ENCODE data around the gene SKI. TPM values are rescaled to one million over a fixed set of nuclear protein-coding genes. Genes with fewer than 3 reads are reported as not detected.
"Not testable (repeated sequence)": the region's sequence is repeated elsewhere in the genome, so short reads cannot be mapped to it uniquely, and the experiment has no call there.

Gene SKI
- total RNA-seq, 1 donor from 2014 or later, result 13.5 TPM

DNA sequence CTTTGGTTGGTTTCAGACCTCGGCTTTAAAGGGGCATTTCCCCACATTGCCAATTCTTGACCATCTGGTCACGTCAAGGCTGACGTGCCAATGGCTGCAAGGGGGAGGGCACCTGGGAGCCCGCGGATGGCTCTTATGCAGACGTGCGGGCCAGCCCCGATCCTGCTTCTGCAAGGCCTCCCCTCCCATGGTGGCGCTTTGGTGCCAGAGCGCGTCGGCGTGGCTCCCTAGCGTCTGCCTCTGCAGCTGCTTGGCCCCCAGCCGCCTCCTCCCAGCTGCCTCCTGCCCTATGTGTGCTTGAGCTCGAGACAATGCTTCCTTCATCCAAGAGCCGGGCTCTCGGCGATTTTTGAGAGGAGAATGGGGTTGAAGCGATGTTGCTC is 29.1 kb downstream of the SKI start:
- DNase-seq (ENCODE audit: low read depth), result no peak
- H3K4me3 ChIP-seq (ENCODE audit: low read depth, low read length), result no peak overlapping the region
- TF ChIP-seq, protein P1, sequence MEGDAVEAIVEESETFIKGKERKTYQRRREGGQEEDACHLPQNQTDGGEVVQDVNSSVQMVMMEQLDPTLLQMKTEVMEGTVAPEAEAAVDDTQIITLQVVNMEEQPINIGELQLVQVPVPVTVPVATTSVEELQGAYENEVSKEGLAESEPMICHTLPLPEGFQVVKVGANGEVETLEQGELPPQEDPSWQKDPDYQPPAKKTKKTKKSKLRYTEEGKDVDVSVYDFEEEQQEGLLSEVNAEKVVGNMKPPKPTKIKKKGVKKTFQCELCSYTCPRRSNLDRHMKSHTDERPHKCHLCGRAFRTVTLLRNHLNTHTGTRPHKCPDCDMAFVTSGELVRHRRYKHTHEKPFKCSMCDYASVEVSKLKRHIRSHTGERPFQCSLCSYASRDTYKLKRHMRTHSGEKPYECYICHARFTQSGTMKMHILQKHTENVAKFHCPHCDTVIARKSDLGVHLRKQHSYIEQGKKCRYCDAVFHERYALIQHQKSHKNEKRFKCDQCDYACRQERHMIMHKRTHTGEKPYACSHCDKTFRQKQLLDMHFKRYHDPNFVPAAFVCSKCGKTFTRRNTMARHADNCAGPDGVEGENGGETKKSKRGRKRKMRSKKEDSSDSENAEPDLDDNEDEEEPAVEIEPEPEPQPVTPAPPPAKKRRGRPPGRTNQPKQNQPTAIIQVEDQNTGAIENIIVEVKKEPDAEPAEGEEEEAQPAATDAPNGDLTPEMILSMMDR (conservative IDR thresholded peaks at IDR 0.05; ENCODE audit: low read depth, low read length), result no peak

GRCh38 chr1:2258122-2258681 is 30.1 kb downstream of the SKI start:
- TF ChIP-seq, protein P1 (conservative IDR thresholded peaks at IDR 0.05; ENCODE audit: low read depth, low read length), result no peak
- DNase-seq (ENCODE audit: low read depth), result no peak
- H3K4me3 ChIP-seq (ENCODE audit: low read depth, low read length), result no peak overlapping the region

DNA sequence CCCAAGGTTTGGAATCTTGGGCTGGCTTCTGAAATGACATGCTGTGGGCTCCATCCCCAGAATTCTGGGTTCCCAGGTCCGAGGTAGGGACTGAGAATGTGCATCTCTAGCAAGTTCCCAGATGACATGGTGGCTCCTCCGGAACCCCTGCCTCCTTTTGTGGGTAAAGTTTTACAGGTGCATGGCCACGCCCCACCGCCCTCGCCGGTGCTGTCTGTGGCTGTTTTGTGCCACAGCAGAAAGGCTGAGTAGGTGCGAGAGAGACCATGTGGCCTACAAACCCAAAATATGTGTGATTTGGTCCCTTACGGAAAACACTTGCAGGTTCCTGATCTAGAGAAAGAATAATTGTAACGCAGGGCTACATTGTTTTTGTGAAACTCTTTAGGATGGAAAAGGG is 30.9 kb downstream of the SKI start:
- TF ChIP-seq, protein P1 (conservative IDR thresholded peaks at IDR 0.05; ENCODE audit: low read depth, low read length), result no peak
- no peak for DNase-seq (ENCODE audit: low read depth)
- H3K4me3 ChIP-seq (ENCODE audit: low read depth, low read length), result no peak overlapping the region

- no peak overlapping the region for H3K4me3 ChIP-seq (ENCODE audit: low read depth, low read length)
- DNase-seq (ENCODE audit: low read depth), result no peak
- TF ChIP-seq, protein P1 (conservative IDR thresholded peaks at IDR 0.05; ENCODE audit: low read depth, low read length), result no peak
These were observed 31.7 kb downstream of the SKI start for GRCh38 chr1:2259668-2260402.

DNA sequence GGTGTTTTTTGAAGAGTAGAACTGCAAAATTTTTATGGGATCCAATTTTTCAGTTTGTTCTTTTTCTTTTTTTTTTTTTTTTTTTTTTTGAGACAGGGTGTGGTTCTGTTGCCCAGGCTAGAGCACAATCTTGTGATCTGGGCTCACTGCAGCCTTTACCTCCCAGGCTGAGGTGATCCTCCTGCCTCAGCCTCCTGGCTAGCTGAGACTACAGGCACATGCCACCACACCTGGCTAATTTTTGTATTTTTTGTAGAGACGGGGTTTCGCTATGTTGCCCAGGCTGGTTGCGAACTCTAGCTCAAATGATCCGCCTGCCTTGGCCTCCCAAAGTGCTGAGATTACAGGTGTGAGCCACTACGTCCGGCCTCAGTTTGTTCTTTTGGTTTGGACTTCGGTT is 32.4 kb downstream of the SKI start:
- not testable (repeated sequence) for H3K4me3 ChIP-seq (ENCODE audit: low read depth, low read length); DNase-seq (ENCODE audit: low read depth)

DNA sequence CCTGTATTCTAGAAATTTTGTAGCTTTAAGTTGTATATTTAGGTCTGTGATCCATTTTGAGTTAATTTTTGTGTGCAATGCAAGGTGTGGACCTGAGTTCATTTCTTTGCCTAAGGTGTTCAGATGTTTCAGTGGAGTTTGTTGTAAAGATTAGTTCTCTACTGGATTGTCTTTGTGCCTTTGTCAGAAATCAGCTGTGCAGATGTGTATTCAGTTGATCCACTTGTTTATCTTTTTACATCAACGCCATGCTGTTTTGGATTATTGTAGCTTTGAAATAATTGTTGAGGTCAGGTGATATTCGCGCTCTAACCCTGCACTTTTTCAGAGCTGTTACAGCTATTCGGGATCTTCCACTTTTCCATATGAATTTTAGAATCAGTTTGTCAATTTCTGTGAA is 32.8 kb downstream of the SKI start:
- DNase-seq (ENCODE audit: low read depth), result no peak
- TF ChIP-seq, protein P1 (conservative IDR thresholded peaks at IDR 0.05; ENCODE audit: low read depth, low read length), result no peak
- no peak overlapping the region for H3K4me3 ChIP-seq (ENCODE audit: low read depth, low read length)

DNA sequence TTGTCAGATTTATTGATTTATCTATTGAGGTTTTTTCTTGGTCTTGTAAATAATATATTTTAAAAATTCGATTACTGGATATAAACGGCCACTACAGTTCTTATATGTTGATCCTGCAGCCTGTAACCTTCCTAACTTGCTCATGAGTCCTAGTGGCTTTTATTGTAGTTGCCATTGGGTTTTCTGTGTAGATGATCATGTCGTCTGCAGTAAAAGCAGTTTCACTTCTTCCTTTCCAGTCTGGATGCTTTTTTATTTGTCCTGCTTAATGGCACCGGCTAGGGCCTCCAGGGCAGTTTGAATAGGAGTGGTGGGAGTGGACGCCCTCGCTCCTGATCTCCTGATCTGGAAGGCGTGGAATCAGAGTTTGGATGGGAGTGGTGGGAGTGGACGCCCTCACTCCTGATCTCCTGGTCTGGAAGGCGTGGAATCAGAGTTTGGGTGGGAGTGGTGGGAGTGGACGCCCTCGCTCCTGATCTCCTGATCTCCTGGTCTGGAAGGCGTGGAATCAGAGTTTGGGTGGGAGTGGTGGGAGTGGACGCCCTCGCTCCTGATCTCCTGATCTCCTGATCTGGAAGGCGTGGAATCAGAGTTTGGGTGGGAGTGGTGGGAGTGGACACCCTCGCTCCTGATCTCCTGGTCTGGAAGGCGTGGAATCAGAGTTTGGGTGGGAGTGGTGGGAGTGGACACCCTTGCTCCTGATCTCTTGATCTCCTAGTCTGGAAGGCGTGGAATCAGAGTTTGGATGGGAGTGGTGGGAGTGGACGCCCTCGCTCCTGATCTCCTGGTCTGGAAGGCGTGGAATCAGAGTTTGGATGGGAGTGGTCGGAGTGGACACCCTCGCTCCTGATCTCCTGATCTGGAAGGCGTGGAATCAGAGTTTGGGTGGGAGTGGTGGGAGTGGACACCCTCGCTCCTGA is 33.6 kb downstream of the SKI start:
- not testable (repeated sequence) for DNase-seq (ENCODE audit: low read depth)

More for the DNA sequence above, 33.6 kb downstream of the SKI start:
- not testable (repeated sequence) for H3K4me3 ChIP-seq (ENCODE audit: low read depth, low read length)

Data from epithelial cell of proximal tubule (primary cell).